Vagina (tissue), 2 donors: ENCODE results near the gene C9orf78.

Experiments
- CTCF ChIP-seq, 3 experiments: fragments of 450-650 bp in 2 of 3; fragments of 200-600 bp in 1 of 3; sonication (generic) in 1 of 3; IDR thresholded peaks; one replicate each; pipeline ENCODE4 v1.5.1; 2017 to 2019; ENCODE audit warnings: antibody characterized with exemption in 3 of 3, mild to moderate bottlenecking in 2 of 3, moderate library complexity in 2 of 3
- POLR2A ChIP-seq, 2 donors: fragments of 450-650 bp; IDR thresholded peaks; one replicate each; pipeline ENCODE4 v1.6.1; 2017; ENCODE audit warnings: antibody characterized with exemption in 2 of 2, mild to moderate bottlenecking in 2 of 2, moderate library complexity in 2 of 2

GRCh38 chr9:129803676-129804060 lies 31.4 kb downstream of the C9orf78 start:
- TF ChIP-seq CTCF (IDR thresholded peaks at IDR 0.05) (no peak), POLR2A (IDR thresholded peaks at IDR 0.05) (no peak)
